GM18873 (cell line): ENCODE data around the gene MSANTD1.

Source experiments
- ATAC-seq: cut with Tn5 transposase; IDR thresholded peaks from one replicate; pipeline ENCODE4 v1.9.1; 2021; ENCODE audit warnings: mild to moderate bottlenecking, moderate library complexity, moderate number of reproducible peaks; ENCODE audit not compliant: unreplicated experiment, low FRiP score

Gene MSANTD1

GRCh38 chr4:3261411-3262207, 12.7 kb downstream of the MSANTD1 start:
- no peak for ATAC-seq

- no peak for ATAC-seq
Measured at GRCh38 chr4:3262208-3263052, 13.5 kb downstream of the MSANTD1 start.

GRCh38 chr4:3263053-3263875, 14.3 kb downstream of the MSANTD1 start:
- ATAC-seq, result no peak

GRCh38 chr4:3263876-3264193, 14.9 kb downstream of the MSANTD1 start:
- ATAC-seq, result no peak

GRCh38 chr4:3266076-3266475, 17.1 kb downstream of the MSANTD1 start:
- ATAC-seq, result no peak

GRCh38 chr4:3267576-3268394, 18.8 kb downstream of the MSANTD1 start:
- ATAC-seq, result no peak

- no peak for ATAC-seq
Measured at GRCh38 chr4:3268395-3269104, 19.6 kb downstream of the MSANTD1 start.

- no peak for ATAC-seq
Measured at GRCh38 chr4:3269105-3269927, 20.4 kb downstream of the MSANTD1 start.

- ATAC-seq, result no peak
Measured at GRCh38 chr4:3269991-3270611, 21.1 kb downstream of the MSANTD1 start.

GRCh38 chr4:3271131-3271530, 22.2 kb downstream of the MSANTD1 start:
- no peak for ATAC-seq

- no peak for ATAC-seq
Measured at GRCh38 chr4:3276986-3277385, 28.0 kb downstream of the MSANTD1 start.

GRCh38 chr4:3280466-3280865, 31.5 kb downstream of the MSANTD1 start:
- no peak for ATAC-seq

GRCh38 chr4:3283483-3283882, 34.5 kb downstream of the MSANTD1 start:
- ATAC-seq, result no peak

GRCh38 chr4:3283916-3284315, 35.0 kb downstream of the MSANTD1 start:
- no peak for ATAC-seq

GRCh38 chr4:3284734-3285557, 36.0 kb downstream of the MSANTD1 start:
- no peak for ATAC-seq

GRCh38 chr4:3285558-3286334, 36.8 kb downstream of the MSANTD1 start:
- ATAC-seq, result peak; percentile 63
